WERI-Rb-1 (cell line): ENCODE results near the gene RGS9.
A peak's percentile ranks its signal among the peaks of the same experiment; 100 is the strongest.

Experiments used
- DNase-seq: peaks from one replicate; pipeline ENCODE4 v3.0.0-alpha.2; 2020
- H3K27ac ChIP-seq: fragments of 250-450 bp; sonication (Bioruptor Pico); 2 replicates; pipeline ENCODE4 v1.5.1; 2020; ENCODE audit warnings: mild to moderate bottlenecking, moderate library complexity
- H3K27me3 ChIP-seq: fragments of 250-450 bp; sonication (Bioruptor Pico); 2 replicates; pipeline ENCODE4 v1.5.1; 2021; ENCODE audit warnings: mild to moderate bottlenecking, low read depth, moderate library complexity; ENCODE audit not compliant: insufficient read depth, severe bottlenecking
- H3K36me3 ChIP-seq: fragments of 250-450 bp; sonication (Bioruptor Pico); 2 replicates; pipeline ENCODE4 v1.5.1; 2020; ENCODE audit warnings: mild to moderate bottlenecking, moderate library complexity
- H3K4me3 ChIP-seq: 2 replicates; pipeline ENCODE4 v1.5.1; 2011; ENCODE audit warnings: low read depth, mild to moderate bottlenecking, control low read depth, low read length
- H3K9me3 ChIP-seq: fragments of 250-450 bp; sonication (Bioruptor Pico); 2 replicates; pipeline ENCODE4 v1.5.1; 2021; ENCODE audit warnings: mild to moderate bottlenecking, moderate library complexity; ENCODE audit not compliant: severe bottlenecking
- CTCF ChIP-seq: IDR thresholded peaks from 2 replicates; pipeline ENCODE4 v1.5.1; 2011; ENCODE audit warnings: low read depth, mild to moderate bottlenecking, control low read depth, inconsistent platforms, low read length

RGS9 gene

GRCh38 chr17:65167566-65167965 is 30.4 kb downstream of the RGS9 start:
- H3K27me3 ChIP-seq = no peaks in the 10 kb centered on the region
- TF ChIP-seq CTCF = no peak
- H3K4me3 ChIP-seq = no peak overlapping the region
- no peak for DNase-seq
- H3K36me3 ChIP-seq = no peaks in the 10 kb centered on the region
- H3K27ac ChIP-seq = no peak overlapping the region
- H3K9me3 ChIP-seq = no peaks in the 10 kb centered on the region

- Histone ChIP-seq H3K9me3 (no peaks in the 10 kb centered on the region), H3K4me3 (no peak overlapping the region), H3K36me3 (no peaks in the 10 kb centered on the region), H3K27me3 (no peaks in the 10 kb centered on the region), H3K27ac (no peak overlapping the region)
- DNase-seq = no peak
- no peak for TF ChIP-seq CTCF
Observed at GRCh38 chr17:65169691-65170090, 32.5 kb downstream of the RGS9 start.

GRCh38 chr17:65170839-65171238 is 33.7 kb downstream of the RGS9 start:
- no peaks in the 10 kb centered on the region for H3K36me3 ChIP-seq
- DNase-seq = no peak
- no peaks in the 10 kb centered on the region for H3K9me3 ChIP-seq
- H3K4me3 ChIP-seq = no peak overlapping the region
- H3K27ac ChIP-seq = no peak overlapping the region
- H3K27me3 ChIP-seq = no peaks in the 10 kb centered on the region
- no peak for TF ChIP-seq CTCF

DNA sequence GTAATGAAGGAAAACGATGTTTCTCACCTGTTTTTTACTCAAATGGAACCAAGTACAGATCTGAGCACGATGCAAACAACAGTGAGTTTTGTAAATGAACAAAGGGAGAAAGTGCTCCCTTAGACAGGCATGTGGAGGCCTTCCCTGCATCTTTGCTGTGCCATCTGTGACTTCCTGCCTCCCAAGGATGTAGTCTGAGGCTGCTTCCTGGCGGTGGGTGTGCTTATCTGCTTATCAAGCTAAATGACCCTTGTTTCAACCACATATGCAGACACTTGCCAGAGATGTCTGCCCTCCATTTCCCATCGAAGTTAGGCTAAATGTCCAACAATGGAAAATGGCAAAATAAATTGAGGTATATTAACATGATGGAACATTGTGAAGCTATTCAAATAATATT is 34.6 kb downstream of the RGS9 start:
- Histone ChIP-seq H3K36me3 (no peaks in the 10 kb centered on the region), H3K9me3 (no peaks in the 10 kb centered on the region), H3K4me3 (no peak overlapping the region), H3K27ac (no peak overlapping the region), H3K27me3 (no peaks in the 10 kb centered on the region)
- DNase-seq = peak; percentile 36
- no peak for TF ChIP-seq CTCF

GRCh38 chr17:65172496-65173136 is 35.4 kb downstream of the RGS9 start:
- TF ChIP-seq CTCF = no peak
- no peaks in the 10 kb centered on the region for H3K27me3 ChIP-seq
- no peaks in the 10 kb centered on the region for H3K36me3 ChIP-seq
- no peak for DNase-seq
- no peak overlapping the region for H3K4me3 ChIP-seq
- no peaks in the 10 kb centered on the region for H3K9me3 ChIP-seq
- no peak overlapping the region for H3K27ac ChIP-seq

- Histone ChIP-seq H3K27me3 (no peaks in the 10 kb centered on the region), H3K4me3 (no peak overlapping the region), H3K36me3 (no peaks in the 10 kb centered on the region), H3K9me3 (no peaks in the 10 kb centered on the region), H3K27ac (no peak overlapping the region)
- DNase-seq = no peak
- no peak for TF ChIP-seq CTCF
Observed at GRCh38 chr17:65173284-65173793, 36.2 kb downstream of the RGS9 start.
